ENCODE data around the gene PROSER2.

Gene PROSER2

DNA sequence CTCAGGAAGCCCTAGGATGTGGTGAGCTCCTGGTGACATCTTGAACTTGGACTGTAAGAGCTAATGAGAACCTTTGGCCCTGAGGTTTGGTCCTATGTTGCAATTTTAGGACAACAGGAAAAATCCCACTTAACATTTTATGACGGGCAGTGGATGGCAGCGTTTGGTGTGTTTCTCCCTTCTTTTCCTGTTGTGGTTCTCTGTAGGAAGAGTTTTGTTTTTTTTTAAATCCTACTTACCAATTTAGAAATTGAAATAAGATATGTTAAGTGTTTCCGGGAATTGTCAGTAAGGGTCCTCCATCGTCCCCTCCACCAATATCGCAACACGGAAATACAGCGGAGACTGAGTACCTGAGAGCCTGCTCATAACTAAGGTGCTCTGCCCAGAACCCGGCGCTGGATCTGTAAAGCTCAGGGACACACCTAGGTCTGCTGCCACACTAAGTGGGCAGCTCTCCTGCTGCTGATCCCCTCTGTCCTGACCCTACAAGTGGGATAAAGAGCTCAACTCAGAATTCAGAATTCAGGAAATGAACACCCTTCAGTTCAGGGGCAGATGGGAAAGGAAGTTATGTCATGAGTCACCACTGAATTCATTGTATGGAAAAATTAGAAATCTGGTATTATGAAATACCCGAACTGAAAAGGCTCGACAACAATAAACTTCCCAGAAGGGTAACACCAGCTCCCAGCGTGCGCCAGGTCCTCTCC is 9.1 kb upstream of the PROSER2 start:
- no peak overlapping the region for H3K4me3 ChIP-seq (ENCODE audit: low read depth, low read length)
- TF ChIP-seq, protein P1, sequence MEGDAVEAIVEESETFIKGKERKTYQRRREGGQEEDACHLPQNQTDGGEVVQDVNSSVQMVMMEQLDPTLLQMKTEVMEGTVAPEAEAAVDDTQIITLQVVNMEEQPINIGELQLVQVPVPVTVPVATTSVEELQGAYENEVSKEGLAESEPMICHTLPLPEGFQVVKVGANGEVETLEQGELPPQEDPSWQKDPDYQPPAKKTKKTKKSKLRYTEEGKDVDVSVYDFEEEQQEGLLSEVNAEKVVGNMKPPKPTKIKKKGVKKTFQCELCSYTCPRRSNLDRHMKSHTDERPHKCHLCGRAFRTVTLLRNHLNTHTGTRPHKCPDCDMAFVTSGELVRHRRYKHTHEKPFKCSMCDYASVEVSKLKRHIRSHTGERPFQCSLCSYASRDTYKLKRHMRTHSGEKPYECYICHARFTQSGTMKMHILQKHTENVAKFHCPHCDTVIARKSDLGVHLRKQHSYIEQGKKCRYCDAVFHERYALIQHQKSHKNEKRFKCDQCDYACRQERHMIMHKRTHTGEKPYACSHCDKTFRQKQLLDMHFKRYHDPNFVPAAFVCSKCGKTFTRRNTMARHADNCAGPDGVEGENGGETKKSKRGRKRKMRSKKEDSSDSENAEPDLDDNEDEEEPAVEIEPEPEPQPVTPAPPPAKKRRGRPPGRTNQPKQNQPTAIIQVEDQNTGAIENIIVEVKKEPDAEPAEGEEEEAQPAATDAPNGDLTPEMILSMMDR (IDR thresholded peaks at IDR 0.05; ENCODE audit: control insufficient read depth, extremely low read depth, insufficient read depth): no peak
- DNase-seq (ENCODE audit: low read depth): no peak

- no peak overlapping the region for H3K4me3 ChIP-seq (ENCODE audit: low read depth, low read length)
- no peak for DNase-seq (ENCODE audit: low read depth)
- TF ChIP-seq, protein P1 (IDR thresholded peaks at IDR 0.05; ENCODE audit: control insufficient read depth, extremely low read depth, insufficient read depth): no peak
Measured at GRCh38 chr10:11819027-11819426, 4.1 kb upstream of the PROSER2 start.

DNA sequence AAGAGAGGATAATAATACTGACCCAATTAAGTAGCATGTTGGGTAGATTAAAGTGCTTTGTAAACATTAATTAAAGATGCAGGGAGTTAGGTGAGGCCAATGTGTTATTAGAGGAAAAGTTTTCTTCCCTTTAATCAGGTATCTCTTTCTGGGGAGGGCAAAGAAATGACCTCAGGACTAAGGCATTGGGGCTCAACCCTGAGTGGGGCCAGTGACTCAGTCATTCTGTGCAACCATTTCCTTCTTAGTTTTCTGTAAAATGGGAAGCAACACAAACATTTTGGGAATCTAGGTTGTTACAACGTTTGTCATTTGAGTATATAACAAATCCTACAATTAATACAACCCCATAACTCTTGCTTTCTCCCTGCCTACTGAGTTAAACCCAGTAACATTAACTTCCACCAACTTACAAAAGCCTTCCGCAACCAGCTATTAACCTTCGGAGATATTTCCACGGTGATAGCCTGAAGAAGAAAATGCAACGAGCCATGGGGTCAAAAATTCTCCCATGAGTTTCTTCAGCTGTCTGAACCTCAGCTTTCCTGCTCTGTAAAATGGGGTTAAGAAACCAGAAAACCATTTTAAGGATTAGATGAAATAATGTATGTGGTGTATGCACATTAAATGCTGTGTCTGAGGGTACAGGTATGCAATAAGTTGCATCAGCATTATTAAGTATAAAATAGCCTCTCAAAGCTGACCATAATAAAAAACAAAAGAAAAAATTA is 965 bp upstream of the PROSER2 start:
- H3K4me3 ChIP-seq (ENCODE audit: low read depth, low read length): no peak overlapping the region
- TF ChIP-seq, protein P1 (IDR thresholded peaks at IDR 0.05; ENCODE audit: control insufficient read depth, extremely low read depth, insufficient read depth): no peak
- no peak for DNase-seq (ENCODE audit: low read depth)

DNA sequence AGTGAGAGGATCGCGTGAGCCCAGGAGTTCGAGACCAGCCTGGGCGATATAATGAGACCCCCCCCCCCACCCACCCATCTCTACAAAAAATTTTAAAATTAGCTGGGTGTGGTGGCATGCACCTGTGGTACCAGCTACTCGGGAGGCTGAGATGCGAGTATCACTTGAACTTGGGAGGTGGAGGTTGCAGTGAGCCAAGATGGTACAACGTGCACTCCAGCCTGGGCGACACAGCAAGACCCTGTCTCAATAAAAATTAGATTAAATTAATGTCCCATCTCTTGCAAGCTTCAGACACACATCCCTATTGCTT is 391 bp upstream of the PROSER2 start:
- TF ChIP-seq, protein P1 (IDR thresholded peaks at IDR 0.05; ENCODE audit: control insufficient read depth, extremely low read depth, insufficient read depth): no peak
- peak overlapping the region; percentile 74 for H3K4me3 ChIP-seq (ENCODE audit: low read depth, low read length)
- DNase-seq (ENCODE audit: low read depth): no peak

- TF ChIP-seq, protein P1 (IDR thresholded peaks at IDR 0.05; ENCODE audit: control insufficient read depth, extremely low read depth, insufficient read depth): no peak
- peak overlapping the region; percentile 74 for H3K4me3 ChIP-seq (ENCODE audit: low read depth, low read length)
- DNase-seq (ENCODE audit: low read depth): no peak
Measured at GRCh38 chr10:11823989-11824346, 812 bp downstream of the PROSER2 start.

GRCh38 chr10:11824376-11824775 is 1.2 kb downstream of the PROSER2 start:
- no peak for DNase-seq (ENCODE audit: low read depth)
- H3K4me3 ChIP-seq (ENCODE audit: low read depth, low read length): peak overlapping the region; percentile 74
- TF ChIP-seq, protein P1 (IDR thresholded peaks at IDR 0.05; ENCODE audit: control insufficient read depth, extremely low read depth, insufficient read depth): no peak

All from LNCaP clone FGC (cell line).